Embryonic facial prominence (tissue), 1 donor: ENCODE data around the gene TSHZ2.

Experiments used
- DNase-seq: peaks from one replicate; pipeline ENCODE4 v3.0.0-alpha.2; 2016; ENCODE audit errors: extremely low spot score

TSHZ2 gene

DNA sequence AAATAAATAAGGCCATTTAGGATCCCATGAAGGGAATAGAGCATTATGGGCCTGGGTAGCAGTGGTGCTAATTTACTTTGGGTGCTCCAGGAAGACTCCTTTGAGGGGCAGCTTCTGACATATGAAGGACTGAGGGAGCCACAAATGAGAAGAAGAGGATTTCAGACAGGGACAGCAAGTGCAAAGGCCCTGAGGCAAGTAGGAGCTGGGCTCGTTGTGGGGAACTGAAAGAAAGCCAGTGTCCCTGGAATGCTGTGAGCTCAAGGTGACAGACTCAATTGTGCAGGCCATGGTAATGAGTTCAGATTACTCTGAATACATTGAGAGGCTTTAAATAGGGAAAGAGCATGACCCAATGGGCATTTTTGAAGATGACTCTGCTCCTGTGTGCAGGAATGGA is 307.6 kb downstream of the TSHZ2 start:
- no peak for DNase-seq

DNA sequence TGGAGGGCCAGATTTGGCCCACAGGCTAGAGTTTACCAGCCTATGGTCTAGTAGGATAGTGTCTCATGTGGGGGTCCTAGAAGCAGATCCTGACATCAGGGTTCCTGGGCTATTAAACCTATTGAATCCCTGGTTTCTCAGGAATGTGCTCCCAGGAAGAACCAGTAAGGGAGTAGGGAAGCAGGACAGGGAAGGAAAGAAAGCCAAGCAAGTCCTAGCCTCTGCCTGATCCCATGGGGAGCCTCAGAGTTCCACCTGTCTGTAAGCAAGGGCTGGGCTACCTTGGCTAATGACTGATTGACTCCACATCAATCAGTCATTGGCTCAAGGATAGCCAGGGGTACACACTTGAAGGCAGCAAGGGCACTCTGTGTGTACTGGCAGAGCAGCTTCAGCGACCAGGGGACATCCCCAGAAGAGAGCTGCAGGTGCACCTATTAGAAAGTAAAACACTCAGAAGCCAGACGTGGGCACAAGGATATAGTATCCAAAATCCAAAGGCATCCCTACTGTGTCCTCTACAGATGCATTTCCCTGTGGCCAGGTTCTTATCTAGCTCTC is 309.5 kb downstream of the TSHZ2 start:
- no peak for DNase-seq

- no peak for DNase-seq
Measured at GRCh38 chr20:53282217-53282955, 310.2 kb downstream of the TSHZ2 start.

DNA sequence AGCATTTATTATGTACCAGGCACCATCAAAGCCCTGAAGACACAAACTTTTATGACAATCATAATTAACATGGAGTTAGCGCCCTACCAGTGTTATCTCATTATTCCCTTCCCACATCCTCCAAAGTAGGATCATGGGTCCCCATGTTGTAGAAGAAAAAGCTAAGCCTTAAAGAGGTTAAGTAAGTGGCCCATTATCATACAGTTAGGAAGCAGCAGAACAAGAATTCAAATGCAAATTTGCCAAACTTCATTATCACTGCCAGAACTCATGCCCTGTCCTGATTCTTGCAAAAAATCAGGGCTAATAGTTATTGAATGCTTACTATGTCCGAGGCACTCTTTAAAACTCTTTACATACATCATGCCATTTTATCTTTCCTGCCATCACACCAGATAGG is 310.9 kb downstream of the TSHZ2 start:
- no peak for DNase-seq

DNA sequence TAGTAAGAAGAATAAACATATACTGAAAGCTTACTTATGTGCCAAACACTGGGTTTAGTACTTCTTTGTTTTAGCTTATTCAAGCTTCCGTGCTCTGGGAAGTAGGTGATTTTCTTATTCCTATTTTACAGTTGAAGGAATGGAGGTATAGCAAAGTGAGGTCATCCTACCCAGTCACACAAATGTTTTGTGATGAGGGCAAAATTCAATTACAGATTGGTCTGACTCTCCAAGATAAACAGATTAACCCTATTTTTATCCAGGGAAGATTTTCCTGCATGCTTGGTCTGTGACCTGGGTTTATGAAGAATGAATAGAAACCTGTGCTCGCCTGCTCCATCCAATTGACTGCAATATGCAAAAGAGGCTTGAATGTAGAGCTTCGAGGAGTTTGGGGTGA is 311.4 kb downstream of the TSHZ2 start:
- no peak for DNase-seq

DNA sequence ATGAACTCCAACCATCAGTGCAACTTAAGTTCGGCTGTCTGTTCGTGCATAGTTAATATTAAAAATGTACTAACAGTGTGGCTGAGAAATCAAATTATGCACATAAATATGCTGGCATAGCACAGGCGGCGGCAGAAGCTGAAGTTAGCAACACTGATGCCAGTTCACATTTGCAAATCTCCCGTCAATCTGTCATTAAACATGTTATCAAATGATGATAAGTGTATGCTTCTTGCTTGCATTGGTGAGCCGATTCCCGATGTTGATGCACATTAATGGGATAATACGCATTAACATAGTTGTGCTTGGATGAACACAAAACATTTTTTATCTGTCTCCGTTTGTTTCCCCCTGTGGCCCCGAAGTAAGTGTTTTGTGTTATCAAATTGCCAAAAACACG is 312.1 kb downstream of the TSHZ2 start:
- no peak for DNase-seq

- DNase-seq, result no peak
Measured at GRCh38 chr20:53284696-53285095, 312.5 kb downstream of the TSHZ2 start.

DNA sequence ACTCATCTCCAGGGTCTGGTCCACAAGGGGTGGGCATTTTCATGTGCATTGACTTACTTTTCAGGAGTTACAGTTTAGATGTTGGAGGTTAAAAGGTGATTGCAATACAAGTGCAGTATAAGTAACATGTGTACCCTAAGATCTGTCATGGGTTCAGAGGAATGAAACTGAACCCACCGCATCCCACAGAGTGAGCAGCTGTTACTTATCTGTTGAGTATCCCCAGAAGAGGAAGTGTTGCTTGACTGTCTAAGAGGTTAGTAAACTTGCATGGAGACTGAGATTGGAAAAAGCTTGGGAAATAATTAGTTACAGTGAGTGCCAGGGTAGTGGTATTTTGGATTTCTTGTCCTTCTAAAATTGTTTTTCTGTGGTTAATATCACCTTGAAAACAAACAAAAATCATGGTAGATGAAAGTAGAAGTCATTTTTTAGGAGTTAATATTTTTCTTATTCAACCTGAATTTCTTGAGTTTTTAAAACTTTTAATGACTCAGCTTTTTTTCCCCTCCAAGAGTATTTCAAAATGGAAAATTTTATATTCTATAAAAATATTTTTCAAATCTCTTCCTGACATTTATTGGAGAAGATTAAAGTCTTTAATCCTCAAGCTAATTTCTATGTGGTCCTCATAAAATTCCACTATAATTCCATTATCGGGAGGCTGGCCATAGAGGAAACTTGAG is 315.3 kb downstream of the TSHZ2 start:
- DNase-seq, result no peak

DNA sequence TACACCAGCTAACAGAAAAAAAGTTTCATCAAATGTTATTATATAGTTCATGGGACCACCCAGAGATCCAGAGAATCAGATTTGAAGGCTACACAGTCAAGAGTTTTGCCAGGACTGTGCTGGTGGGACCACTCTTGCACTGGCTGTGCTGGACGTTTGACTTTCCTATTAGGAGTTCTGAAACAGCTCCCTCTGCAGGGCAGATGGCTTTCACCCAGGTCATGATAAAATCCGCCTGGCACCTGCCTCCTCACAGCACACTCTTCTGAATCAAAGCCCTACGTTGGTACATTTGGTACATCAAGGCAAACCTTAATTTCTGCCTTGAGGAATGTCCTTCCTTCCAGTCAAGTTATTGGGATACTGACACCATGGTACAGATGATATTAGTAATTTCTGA is 319.4 kb downstream of the TSHZ2 start:
- DNase-seq, result no peak

GRCh38 chr20:53292347-53292746 is 320.2 kb downstream of the TSHZ2 start:
- no peak for DNase-seq

- DNase-seq, result no peak
Measured at GRCh38 chr20:53294804-53295203, 322.6 kb downstream of the TSHZ2 start.

- no peak for DNase-seq
Measured at GRCh38 chr20:53296025-53296424, 323.9 kb downstream of the TSHZ2 start.

- DNase-seq, result no peak
Measured at GRCh38 chr20:53296451-53297153, 324.4 kb downstream of the TSHZ2 start.

- DNase-seq, result no peak
Measured at GRCh38 chr20:53297154-53297529, 325.0 kb downstream of the TSHZ2 start.

DNA sequence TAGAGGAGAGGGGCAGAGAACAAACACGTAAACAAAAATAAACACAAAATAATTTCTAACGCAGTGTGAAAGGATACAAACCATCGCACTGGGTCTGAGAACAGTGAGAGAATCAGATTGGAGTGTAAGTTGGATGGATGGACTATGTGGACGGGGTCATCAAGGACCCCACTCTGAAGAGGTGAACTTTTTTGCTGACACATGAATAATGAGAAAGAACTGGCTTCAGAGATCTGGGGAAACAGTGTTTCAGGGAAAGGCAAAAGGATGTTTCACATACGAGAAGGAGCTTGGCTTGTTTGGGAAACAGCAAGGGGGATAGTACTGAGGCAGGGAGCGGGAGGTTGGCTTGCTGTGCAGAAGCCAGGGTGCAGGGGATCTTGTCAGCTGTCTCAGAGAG is 326.1 kb downstream of the TSHZ2 start:
- no peak for DNase-seq

- no peak for DNase-seq
Measured at GRCh38 chr20:53298911-53299310, 326.8 kb downstream of the TSHZ2 start.

GRCh38 chr20:53299831-53300230 is 327.7 kb downstream of the TSHZ2 start:
- DNase-seq, result no peak

DNA sequence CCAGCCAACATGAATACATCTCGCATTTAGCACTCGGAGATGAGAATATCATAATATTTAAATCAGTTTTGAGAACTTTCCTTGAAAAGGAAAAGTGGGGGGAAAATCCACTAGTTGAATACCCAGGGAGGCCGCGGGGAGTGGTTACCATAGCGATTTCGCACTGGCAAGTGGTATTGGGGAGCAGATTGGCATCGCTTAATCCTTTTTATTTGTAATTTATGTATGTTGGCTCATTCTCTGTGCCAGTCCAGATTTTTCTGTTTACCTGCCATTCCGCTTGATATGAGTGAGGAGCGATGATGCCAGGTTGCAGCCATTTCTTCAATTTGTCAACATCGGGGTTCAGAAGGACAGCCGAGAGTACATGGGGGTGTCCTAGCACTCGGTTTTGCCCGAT is 329.7 kb downstream of the TSHZ2 start:
- no peak for DNase-seq

DNA sequence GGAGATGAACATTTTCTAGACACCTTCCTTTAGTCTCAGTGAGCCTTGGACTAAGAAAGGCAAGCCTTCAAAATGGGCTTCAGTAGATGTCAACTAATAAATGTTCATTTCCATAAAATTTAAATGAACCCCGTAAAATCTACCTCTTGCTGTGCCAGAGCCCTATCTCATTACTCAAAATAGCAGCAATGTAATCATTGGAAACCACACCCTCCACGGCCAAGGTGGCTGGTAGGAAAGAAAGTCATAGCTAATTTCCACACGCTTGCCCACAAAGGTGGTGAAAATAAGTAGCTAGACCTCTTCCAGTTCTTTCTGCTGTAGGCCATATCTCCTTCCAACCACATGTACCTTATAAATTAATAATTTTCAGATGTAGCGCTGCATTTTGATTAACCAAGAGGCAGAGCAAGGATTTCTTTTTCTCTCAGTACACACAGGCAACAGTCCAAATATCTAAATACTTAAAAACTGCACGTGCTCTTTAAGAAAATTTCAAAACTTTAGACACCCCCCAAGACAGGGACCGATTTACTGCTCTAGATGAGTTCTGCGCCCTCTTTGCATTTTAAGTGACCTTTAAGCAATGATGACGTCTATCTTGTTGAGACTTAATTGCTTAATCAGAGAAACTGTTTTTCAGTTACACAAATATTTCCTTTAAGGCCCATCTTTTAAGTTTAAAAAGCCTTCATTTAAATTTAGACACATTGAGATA is 330.7 kb downstream of the TSHZ2 start:
- no peak for DNase-seq

- no peak for DNase-seq
Measured at GRCh38 chr20:53303413-53303760, 331.2 kb downstream of the TSHZ2 start.

DNA sequence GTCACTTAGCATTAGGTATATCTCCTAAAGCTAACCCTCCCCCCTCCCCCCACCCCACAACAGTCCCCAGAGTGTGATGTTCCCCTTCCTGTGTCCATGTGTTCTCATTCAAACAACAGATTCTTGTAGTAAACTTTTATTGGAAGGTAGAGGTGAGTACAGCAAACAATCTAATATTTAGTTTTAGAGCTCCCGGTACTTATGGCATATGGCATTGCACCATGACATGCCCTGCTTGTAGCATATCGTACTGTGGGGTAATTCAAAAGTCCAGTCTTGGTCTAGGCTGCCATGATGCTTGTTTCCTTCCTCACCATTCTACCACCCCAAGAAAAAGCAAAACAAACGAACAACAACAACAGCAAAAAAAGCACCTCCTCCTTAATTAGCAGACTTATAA is 332.0 kb downstream of the TSHZ2 start:
- DNase-seq, result no peak

- no peak for DNase-seq
Measured at GRCh38 chr20:53306192-53306805, 334.1 kb downstream of the TSHZ2 start.
